HG02840 (cell line): Measurements from ENCODE around the gene COX10.
A peak's percentile ranks its signal among the peaks of the same experiment; 100 is the strongest.
"Not testable (repeated sequence)": the region's sequence is repeated elsewhere in the genome, so short reads cannot be mapped to it uniquely, and the experiment has no call there.

Experiments
- ATAC-seq: cut with Tn5 transposase; IDR thresholded peaks from one replicate; pipeline ENCODE4 v1.9.1; 2021; ENCODE audit warnings: mild to moderate bottlenecking, moderate library complexity, moderate number of reproducible peaks; ENCODE audit not compliant: unreplicated experiment, low FRiP score

The COX10 gene

GRCh38 chr17:14069251-14070021 lies at the start of gene COX10:
TSS of gene COX10 (plus strand) at chr17:14069504. CDS start at chr17:14069606, 102 bp downstream.
- peak; percentile 98 for ATAC-seq

DNA sequence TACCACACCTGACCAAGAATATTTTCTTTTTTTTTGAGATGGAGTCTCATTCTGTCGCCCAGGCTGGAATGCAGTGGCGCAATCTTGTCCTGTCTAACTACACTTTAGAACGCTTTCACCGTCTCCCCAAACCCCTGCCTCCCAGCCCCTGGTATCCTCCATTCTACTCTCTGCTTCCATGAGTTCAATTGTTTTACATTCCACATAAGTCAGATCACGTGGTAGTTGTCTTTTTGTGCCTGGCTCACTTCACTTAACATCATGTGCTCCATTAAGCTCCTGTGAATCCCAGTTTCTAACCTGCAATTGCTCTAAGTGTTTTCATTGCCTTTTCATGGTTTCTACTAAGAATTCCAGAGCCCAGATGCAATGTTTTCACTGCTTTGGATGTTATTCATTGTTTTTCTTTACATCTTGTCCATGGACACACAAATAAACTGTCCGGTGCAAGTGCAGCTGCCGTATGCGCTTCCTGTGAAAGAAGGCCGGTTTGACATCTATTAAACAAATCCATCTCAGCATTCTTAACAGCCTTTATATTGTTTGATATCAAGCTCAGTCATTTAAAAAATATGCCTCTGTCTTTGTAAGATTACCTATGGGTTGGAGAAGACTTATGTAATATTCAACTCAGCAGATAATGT lies 47.5 kb upstream of the COX10 start:
- not testable (repeated sequence) for ATAC-seq

DNA sequence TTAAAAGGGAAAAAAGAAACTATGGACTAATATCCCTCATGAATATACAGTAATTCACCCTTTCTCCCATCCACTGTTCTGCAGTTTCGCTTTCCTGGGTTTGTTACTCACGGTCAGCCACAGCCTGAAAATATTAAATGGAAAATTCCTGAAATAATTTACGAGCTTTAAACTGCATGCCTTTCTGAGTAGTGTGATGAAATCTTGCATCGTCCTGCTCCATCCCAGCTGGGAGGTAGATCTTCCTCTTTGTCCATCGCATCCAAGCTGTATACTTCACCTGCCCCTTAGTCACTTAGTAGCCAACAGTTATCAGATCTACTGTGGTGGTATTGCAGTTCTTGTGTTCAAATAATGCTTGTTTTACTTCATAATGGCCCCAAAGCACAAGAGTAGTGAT lies 39.5 kb upstream of the COX10 start:
- ATAC-seq: not testable (repeated sequence)

DNA sequence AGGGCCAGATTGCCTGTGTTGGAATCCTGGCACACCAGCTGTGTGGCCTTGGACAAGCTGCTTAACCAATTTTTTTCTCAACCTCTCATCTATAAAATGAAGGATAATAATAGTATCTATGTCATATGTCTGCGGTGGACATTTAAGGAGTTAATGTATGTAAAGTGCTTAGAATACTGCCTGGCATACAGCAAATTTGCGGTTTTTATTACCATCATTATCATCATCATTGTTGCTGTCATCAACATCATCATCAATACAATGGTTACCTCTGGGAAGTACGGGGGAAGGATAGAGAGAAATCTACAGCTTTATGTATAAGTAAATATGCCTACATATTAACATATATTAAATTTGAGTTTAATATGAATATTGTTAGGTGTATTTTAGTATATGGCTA lies 37.1 kb upstream of the COX10 start:
- no peak for ATAC-seq

GRCh38 chr17:14033166-14033565 lies 36.1 kb upstream of the COX10 start:
- no peak for ATAC-seq

GRCh38 chr17:14037453-14037852 lies 31.9 kb upstream of the COX10 start:
- no peak for ATAC-seq

GRCh38 chr17:14038206-14038605 lies 31.1 kb upstream of the COX10 start:
- no peak for ATAC-seq

GRCh38 chr17:14042411-14042810 lies 26.9 kb upstream of the COX10 start:
- no peak for ATAC-seq

DNA sequence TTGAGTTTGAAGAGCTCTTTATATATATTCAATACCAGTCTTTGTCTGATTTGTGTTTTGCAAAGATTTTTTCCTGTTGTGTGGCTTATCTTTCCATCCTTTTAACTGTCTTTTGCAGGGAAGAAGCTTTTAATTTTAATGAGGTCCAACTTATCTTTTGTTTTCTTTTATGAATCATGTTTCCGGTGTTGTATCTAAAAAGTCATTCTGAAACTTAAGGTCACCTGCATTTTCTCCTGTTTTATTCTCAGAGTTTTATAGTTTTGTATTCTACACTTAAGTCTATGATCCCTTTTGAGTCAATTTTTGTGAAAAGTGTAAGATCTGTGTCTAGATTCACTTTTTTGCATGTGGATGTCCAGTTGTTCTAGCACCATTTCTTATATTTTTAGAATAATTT lies 24.6 kb upstream of the COX10 start:
- no peak for ATAC-seq

DNA sequence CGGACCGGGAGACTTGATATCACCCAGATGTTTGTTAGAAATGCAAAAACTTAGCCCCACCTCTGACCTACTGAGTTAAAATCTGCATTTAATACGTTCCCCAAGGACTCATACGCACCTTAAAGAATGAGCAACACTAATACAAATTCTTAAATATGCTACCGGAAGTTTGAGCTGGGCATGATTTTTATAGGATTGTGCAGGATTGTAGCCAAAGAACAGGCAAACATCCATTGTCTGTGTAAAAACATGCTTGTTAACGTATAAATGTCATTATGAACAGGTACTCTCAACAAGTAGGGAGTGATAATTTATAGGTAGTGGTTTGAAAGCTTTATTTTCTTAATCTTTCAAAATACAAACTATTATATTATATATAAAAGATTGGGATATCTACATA lies 22.3 kb upstream of the COX10 start:
- no peak for ATAC-seq

- no peak for ATAC-seq
Measured at GRCh38 chr17:14047591-14047990, 21.7 kb upstream of the COX10 start.

GRCh38 chr17:14048169-14048568 lies 21.1 kb upstream of the COX10 start:
- no peak for ATAC-seq

DNA sequence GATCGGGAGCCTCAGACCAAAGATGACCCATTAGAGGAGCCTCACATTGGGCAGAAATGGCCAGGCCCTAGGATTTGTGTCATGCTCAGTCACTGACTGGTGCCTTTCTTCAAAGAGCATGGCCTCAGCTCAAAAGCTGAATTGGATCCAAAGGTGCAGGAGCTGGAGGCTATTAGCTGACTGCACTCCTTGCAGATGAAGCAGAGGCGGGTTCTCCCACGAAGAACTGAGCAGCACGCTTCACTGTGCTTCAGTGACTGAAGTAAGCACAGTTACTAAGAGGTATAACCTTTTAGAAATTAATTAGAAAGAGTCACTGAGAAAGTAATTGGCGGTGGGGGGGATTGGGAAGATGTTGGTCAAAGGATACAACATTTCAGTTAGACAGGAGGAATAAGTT lies 18.7 kb upstream of the COX10 start:
- ATAC-seq: no peak

DNA sequence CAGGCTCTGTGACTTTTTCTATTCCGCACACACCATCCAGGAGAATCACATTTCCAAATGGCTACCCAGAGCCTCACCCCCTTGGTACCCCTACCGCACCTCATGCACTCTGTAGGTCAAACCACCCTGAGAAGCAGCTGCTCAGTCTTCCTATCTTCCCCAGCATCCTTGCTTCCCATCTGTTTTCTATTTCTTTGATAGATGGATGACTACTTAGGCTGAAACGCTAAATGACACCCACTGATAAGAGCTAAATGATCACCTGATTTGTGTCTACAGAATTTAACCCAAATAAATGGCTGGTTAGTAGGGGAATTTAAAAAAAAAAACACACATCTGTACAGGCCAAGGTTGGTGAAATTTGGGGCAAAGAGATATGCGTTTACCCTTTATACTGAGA lies 17.6 kb upstream of the COX10 start:
- ATAC-seq: no peak

GRCh38 chr17:14052886-14053615 lies 16.3 kb upstream of the COX10 start:
- ATAC-seq: no peak

GRCh38 chr17:14057591-14057990 lies 11.7 kb upstream of the COX10 start:
- ATAC-seq: no peak

GRCh38 chr17:14058051-14058450 lies 11.3 kb upstream of the COX10 start:
- no peak for ATAC-seq

DNA sequence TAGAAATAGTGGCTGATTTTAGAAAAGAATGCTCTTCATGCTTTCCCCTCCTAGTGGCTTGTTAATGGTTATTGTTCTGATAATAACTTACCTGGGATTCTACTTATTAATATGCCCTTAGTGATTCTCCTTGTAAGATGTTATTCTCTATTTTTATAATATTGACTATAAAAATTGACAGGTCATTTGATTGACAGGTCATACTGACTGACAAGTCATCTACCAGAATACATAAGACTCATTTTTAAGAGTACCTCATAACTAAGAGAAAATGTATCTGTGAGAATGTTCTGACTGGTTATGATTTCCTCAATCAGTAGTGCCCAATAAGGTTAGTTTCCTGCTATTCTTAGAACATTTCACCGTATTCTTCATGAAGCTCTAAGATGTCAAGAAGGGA lies 8.6 kb upstream of the COX10 start:
- no peak for ATAC-seq

DNA sequence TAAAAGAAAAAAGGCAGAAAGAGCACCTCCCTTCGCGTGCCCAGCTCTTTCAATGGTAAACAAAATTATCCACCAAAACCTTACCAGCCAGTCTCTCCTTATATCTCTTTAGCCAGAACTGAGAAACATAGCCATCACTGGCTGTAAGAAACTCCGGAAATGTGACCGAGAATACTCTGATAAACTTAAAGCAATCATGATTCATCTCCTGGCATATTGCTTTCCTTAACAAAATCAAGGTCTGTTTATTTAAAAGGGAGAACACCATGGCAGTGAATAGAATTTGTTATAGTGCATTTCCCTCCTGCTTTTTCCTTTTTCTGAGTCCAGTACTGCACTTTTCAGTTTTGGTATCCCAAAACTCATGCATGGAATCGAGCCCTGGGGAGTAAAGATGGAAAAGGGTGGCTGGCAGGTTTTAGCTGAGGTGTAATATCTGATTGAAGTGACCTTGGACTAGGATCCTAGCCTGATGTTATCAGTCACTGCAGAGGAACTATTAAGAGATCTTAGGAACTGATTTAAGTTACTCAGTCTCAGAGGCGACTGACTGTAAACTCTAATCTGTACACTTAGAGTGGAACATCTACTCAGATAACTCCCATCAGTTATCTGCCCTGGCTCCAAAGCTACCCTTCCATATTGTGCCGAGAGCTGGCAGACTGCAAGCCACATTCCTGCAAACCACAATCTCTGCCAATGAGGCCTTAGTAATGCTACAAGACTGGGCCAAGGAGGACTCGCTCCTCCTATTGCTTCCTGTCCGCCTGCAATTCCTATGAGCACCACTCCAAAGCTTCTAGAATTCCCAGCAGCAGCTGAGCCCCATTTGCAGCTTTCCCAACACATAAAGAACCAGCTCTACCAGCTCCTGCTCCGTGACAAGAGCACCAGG lies 7.4 kb upstream of the COX10 start:
- no peak for ATAC-seq

- no peak for ATAC-seq
Measured at GRCh38 chr17:14067347-14067746, 2.0 kb upstream of the COX10 start.
